Measurements from ENCODE around the gene ERBIN. TPM values are rescaled to one million over a fixed set of nuclear protein-coding genes. Genes with fewer than 3 reads are reported as not detected.

The ERBIN gene
- total and polyA plus RNA-seq, 2 of the 8 experiments (the other 6 are each of a cell fraction or from before 2014, with no cell fraction given): 7.7 to 33.2 TPM

DNA sequence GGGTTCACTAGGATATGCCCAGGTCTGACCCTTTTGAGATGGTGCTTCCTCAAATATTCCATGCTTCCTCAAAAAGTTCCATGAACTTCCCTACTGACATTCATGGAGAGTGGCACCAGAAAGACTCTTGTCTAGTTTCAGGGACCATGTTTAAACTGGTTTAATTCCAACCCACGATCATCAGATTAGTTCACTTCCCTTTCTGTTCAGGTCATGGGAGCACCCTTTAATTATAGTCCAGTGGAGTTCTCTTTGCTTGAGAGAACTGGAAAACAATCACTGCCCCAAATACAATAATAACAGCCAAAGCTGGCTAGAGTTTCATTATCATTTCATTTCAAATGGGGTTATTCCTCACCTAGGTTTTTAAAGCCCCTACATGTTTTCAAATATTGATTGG lies 9.7 kb upstream of the ERBIN start:
- CTCF ChIA-PET (ENCODE audit: partially characterized antibody): interaction anchor here (0.7 kb wide), 1 partner anchor 14 kb away, joined by 3 read pairs; no protein-coding TSS in a partner anchor
- Histone ChIP-seq H3K27me3 (replicated peaks in 1 of 4; ENCODE audit: control insufficient read depth in 3 of 4, extremely low read depth in 1 of 4, insufficient read depth in 3 of 4, low read length in 3 of 4) (no peaks in the 10 kb centered on the region), H2AK5ac (ENCODE audit: low read depth, low read length) (no peak overlapping the region), H3K36me3 (ENCODE audit: control insufficient read depth in 2 of 4, insufficient read depth in 4 of 4, low read length in 3 of 4) (no peaks in the 10 kb centered on the region), H4K5ac (ENCODE audit: insufficient read length, low read depth, low read length) (no peak overlapping the region), H3K9me3 (ENCODE audit: insufficient read depth in 2 of 2, low read depth in 1 of 2, low read length in 1 of 2) (no peaks in the 10 kb centered on the region), H2BK15ac (ENCODE audit: low read length) (no peak overlapping the region), H3K56ac (replicated peaks; ENCODE audit: insufficient read length, low read depth, low read length) (no peak overlapping the region), H3K14ac (ENCODE audit: insufficient read length) (no peak overlapping the region), H3K23ac (ENCODE audit: insufficient read length) (no peak overlapping the region), H2BK20ac (ENCODE audit: low read length) (no peak overlapping the region), H3K23me2 (ENCODE audit: low read depth, low read length) (no peaks in the 10 kb centered on the region), H3K9ac (replicated peaks in 1 of 4; ENCODE audit: extremely low read depth in 1 of 4, low read depth in 3 of 4, low read length in 3 of 4) (no peak overlapping the region), H3K4me3 (ENCODE audit: extremely low read depth in 1 of 4, insufficient read depth in 2 of 4, low read depth in 3 of 4, low read length in 4 of 4) (no peak overlapping the region), H2BK12ac (ENCODE audit: low read depth, low read length) (no peak overlapping the region), H2BK120ac (replicated peaks; ENCODE audit: low read depth, low read length) (no peak overlapping the region), H3K4me1 (replicated peaks in 1 of 4; ENCODE audit: control insufficient read depth in 3 of 4, insufficient read depth in 4 of 4, low read length in 3 of 4) (peaks cover 0 to 3% (median 0%) of the 10 kb centered on the region in 4 experiments; a peak in 1 of 7 replicates), H4K20me1 (replicated peaks in 1 of 2; ENCODE audit: control insufficient read depth in 1 of 2, insufficient read depth in 2 of 2, low read length in 2 of 2) (no peaks in the 10 kb centered on the region), H4K91ac (replicated peaks; ENCODE audit: insufficient read length, low read length) (no peak overlapping the region), H3K27ac (ENCODE audit: low read depth, low read length) (no peak overlapping the region), H2BK5ac (ENCODE audit: low read depth, low read length) (no peak overlapping the region), H2AFZ (ENCODE audit: low read length) (no peak overlapping the region), H3K4me2 (ENCODE audit: insufficient read depth in 1 of 2, low read depth in 2 of 2, low read length in 2 of 2) (no peak overlapping the region), H3K79me2 (ENCODE audit: control insufficient read depth in 1 of 2, insufficient read depth in 2 of 2, low read length in 2 of 2) (no peaks in the 10 kb centered on the region), H3K79me1 (ENCODE audit: low read depth, low read length) (no peaks in the 10 kb centered on the region), H3K18ac (ENCODE audit: extremely low read depth, low read length) (no peak overlapping the region), H4K8ac (ENCODE audit: extremely low read depth, insufficient read depth, low read length) (no peak overlapping the region), H3K4ac (replicated peaks; ENCODE audit: insufficient read length, low read depth, low read length) (no peak overlapping the region)
- WGBS, 2 experiments (ENCODE audit: extremely low coverage in 1 of 2, insufficient coverage in 1 of 2, insufficient read length in 1 of 2, insufficient replicate concordance in 2 of 2, low coverage in 1 of 2, low lambda C conversion rate in 2 of 2, missing lambda C conversion rate in 1 of 2): 83% methylated on average over 1 of the region's 1 CpG; no CpG with 5 or more reads in 1 of the 2 experiments
- POLR2A ChIA-PET (ENCODE audit: partially characterized antibody): no interaction called here
- TF ChIP-seq HDAC2 (IDR thresholded peaks at IDR 0.05; ENCODE audit: borderline replicate concordance in 1 of 2, low read depth in 2 of 2, low read length in 2 of 2) (no peak), CBX8 (IDR thresholded peaks at IDR 0.05; ENCODE audit: borderline replicate concordance, low read depth, low read length) (no peak), BRCA1 (IDR thresholded peaks at IDR 0.05; ENCODE audit: low read depth, low read length) (no peak), SAP30 (IDR thresholded peaks at IDR 0.05; ENCODE audit: insufficient read depth, insufficient replicate concordance, low read length) (no peak), TAF1 (IDR thresholded peaks at IDR 0.05; ENCODE audit: low read depth, low read length) (no peak), RFX5 (IDR thresholded peaks at IDR 0.05; ENCODE audit: borderline replicate concordance, low read depth, low read length) (no peak), MAFK (IDR thresholded peaks at IDR 0.05; ENCODE audit: low read depth, low read length) (no peak), NANOG (IDR thresholded peaks at IDR 0.05; ENCODE audit: insufficient read depth, low read depth, low read length, poor library complexity, severe bottlenecking) (no peak)
- TF ChIP-seq, protein P1, sequence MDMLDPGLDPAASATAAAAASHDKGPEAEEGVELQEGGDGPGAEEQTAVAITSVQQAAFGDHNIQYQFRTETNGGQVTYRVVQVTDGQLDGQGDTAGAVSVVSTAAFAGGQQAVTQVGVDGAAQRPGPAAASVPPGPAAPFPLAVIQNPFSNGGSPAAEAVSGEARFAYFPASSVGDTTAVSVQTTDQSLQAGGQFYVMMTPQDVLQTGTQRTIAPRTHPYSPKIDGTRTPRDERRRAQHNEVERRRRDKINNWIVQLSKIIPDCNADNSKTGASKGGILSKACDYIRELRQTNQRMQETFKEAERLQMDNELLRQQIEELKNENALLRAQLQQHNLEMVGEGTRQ (IDR thresholded peaks at IDR 0.05; ENCODE audit: low read length): no peak
- TF ChIP-seq, protein P2, sequence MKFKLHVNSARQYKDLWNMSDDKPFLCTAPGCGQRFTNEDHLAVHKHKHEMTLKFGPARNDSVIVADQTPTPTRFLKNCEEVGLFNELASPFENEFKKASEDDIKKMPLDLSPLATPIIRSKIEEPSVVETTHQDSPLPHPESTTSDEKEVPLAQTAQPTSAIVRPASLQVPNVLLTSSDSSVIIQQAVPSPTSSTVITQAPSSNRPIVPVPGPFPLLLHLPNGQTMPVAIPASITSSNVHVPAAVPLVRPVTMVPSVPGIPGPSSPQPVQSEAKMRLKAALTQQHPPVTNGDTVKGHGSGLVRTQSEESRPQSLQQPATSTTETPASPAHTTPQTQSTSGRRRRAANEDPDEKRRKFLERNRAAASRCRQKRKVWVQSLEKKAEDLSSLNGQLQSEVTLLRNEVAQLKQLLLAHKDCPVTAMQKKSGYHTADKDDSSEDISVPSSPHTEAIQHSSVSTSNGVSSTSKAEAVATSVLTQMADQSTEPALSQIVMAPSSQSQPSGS (IDR thresholded peaks at IDR 0.05; ENCODE audit: low read length): no peak
- DNase-seq (ENCODE audit: low read depth in 1 of 2, low spot score in 2 of 2) (no peak), FAIRE-seq (no peak)
